Measurements from ENCODE around the gene RAB30.

RAB30 gene

DNA sequence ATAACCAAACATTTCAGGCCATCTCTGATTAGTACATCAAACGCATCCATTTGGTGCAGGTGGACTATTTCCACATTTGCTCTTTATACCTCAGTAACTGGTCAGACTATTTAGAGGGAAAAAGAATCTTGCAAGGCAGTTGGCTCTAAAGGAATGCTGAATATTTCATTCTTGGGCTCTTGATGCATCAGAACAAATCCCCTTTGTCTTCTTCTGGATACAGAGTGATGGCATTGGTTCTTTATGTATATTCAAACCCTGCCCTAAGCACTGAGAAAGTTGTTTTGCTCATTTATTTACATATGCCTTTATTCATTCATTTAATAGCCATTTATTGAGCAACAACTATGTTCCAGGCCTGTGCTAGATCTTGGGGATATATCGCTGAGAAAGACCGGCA is 31.1 kb upstream of the RAB30 start:
- TF ChIP-seq ZBTB7A (IDR thresholded peaks at IDR 0.05; ENCODE audit: low read depth) (no peak), RAD21 (IDR thresholded peaks at IDR 0.05; ENCODE audit: low read depth) (no peak), TCF12 (IDR thresholded peaks at IDR 0.05; ENCODE audit: low read depth) (no peak), EGR1 (IDR thresholded peaks at IDR 0.05) (no peak), CEBPB (IDR thresholded peaks at IDR 0.05) (no peak), TAF1 (IDR thresholded peaks at IDR 0.05; ENCODE audit: low read depth) (no peak), EP300 (IDR thresholded peaks at IDR 0.05; ENCODE audit: borderline replicate concordance) (no peak), YY1 (IDR thresholded peaks at IDR 0.05; ENCODE audit: low read depth) (no peak), NFIC (IDR thresholded peaks at IDR 0.05) (no peak), TEAD4 (IDR thresholded peaks at IDR 0.05) (no peak)
- TF ChIP-seq, protein P1, sequence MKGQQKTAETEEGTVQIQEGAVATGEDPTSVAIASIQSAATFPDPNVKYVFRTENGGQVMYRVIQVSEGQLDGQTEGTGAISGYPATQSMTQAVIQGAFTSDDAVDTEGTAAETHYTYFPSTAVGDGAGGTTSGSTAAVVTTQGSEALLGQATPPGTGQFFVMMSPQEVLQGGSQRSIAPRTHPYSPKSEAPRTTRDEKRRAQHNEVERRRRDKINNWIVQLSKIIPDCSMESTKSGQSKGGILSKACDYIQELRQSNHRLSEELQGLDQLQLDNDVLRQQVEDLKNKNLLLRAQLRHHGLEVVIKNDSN (IDR thresholded peaks at IDR 0.05), result no peak
- TF ChIP-seq, protein P2, sequence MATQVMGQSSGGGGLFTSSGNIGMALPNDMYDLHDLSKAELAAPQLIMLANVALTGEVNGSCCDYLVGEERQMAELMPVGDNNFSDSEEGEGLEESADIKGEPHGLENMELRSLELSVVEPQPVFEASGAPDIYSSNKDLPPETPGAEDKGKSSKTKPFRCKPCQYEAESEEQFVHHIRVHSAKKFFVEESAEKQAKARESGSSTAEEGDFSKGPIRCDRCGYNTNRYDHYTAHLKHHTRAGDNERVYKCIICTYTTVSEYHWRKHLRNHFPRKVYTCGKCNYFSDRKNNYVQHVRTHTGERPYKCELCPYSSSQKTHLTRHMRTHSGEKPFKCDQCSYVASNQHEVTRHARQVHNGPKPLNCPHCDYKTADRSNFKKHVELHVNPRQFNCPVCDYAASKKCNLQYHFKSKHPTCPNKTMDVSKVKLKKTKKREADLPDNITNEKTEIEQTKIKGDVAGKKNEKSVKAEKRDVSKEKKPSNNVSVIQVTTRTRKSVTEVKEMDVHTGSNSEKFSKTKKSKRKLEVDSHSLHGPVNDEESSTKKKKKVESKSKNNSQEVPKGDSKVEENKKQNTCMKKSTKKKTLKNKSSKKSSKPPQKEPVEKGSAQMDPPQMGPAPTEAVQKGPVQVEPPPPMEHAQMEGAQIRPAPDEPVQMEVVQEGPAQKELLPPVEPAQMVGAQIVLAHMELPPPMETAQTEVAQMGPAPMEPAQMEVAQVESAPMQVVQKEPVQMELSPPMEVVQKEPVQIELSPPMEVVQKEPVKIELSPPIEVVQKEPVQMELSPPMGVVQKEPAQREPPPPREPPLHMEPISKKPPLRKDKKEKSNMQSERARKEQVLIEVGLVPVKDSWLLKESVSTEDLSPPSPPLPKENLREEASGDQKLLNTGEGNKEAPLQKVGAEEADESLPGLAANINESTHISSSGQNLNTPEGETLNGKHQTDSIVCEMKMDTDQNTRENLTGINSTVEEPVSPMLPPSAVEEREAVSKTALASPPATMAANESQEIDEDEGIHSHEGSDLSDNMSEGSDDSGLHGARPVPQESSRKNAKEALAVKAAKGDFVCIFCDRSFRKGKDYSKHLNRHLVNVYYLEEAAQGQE (IDR thresholded peaks at IDR 0.05; ENCODE audit: low read depth), result no peak
- TF ChIP-seq, protein P3, sequence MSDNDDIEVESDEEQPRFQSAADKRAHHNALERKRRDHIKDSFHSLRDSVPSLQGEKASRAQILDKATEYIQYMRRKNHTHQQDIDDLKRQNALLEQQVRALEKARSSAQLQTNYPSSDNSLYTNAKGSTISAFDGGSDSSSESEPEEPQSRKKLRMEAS (IDR thresholded peaks at IDR 0.05), result no peak

DNA sequence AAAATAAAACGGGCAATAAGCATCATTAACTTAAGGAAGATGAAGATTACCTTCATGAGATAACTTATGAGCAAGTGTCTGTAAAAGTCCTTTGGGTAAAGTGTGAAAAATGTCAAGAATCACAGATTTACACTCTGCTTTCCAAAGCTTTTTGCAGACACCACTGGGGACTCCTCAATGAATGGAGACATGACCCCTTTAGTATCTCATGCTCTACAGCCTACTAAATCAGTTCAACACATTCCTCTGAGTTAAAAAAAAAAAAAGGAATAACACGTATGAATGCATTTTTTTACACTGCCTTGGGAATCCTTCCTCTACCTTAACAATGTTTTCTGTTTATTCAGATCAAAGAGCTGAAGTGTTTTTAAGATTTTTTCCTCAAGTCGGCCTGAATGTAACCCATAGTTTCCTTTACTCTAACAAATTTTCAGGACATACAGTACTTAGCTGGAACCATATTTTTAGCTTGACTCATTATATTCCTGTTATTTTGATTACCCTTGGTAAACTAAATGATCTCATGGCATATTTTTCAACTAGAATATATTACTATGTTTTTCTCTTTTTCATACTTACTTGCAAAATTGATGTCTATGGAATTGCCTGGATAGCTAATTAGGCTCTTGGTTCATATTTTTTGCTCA is 25.9 kb upstream of the RAB30 start:
- TF ChIP-seq RAD21 (IDR thresholded peaks at IDR 0.05; ENCODE audit: low read depth), result no peak
- no peak for TF ChIP-seq EGR1 (IDR thresholded peaks at IDR 0.05)
- TF ChIP-seq, protein P2 (IDR thresholded peaks at IDR 0.05; ENCODE audit: low read depth), result no peak
- no peak for TF ChIP-seq CEBPB (IDR thresholded peaks at IDR 0.05)
- no peak for TF ChIP-seq TEAD4 (IDR thresholded peaks at IDR 0.05)
- TF ChIP-seq NFIC (IDR thresholded peaks at IDR 0.05), result no peak
- TF ChIP-seq TAF1 (IDR thresholded peaks at IDR 0.05; ENCODE audit: low read depth), result no peak
- no peak for TF ChIP-seq ZBTB7A (IDR thresholded peaks at IDR 0.05; ENCODE audit: low read depth)
- TF ChIP-seq, protein P1 (IDR thresholded peaks at IDR 0.05), result no peak
- no peak for TF ChIP-seq TCF12 (IDR thresholded peaks at IDR 0.05; ENCODE audit: low read depth)

DNA sequence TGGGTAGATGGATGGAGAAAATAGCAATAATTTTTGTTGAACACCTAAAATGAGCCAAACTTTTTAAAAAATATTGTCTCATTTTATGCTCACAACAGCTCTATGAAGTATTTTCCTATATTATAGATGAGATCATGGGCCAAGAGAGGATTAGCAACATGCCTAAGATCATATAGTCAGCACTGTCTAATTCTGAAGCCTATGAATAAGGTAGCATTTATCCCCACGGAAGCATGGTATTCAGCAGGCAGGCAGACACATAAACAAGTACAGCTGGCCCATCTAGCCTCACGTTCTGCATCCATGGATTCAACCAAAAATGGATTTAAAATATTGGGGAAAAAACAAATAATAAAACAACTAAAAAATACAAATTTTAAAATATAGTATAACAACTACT is 21.9 kb upstream of the RAB30 start:
- TF ChIP-seq TCF12 (IDR thresholded peaks at IDR 0.05; ENCODE audit: low read depth), result no peak
- TF ChIP-seq EP300 (IDR thresholded peaks at IDR 0.05; ENCODE audit: borderline replicate concordance), result no peak
- TF ChIP-seq NFIC (IDR thresholded peaks at IDR 0.05), result no peak
- TF ChIP-seq, protein P3 (IDR thresholded peaks at IDR 0.05), result no peak
- no peak for TF ChIP-seq FOXM1 (IDR thresholded peaks at IDR 0.05; ENCODE audit: borderline replicate concordance, low read depth)
- TF ChIP-seq CREB1 (IDR thresholded peaks at IDR 0.05; ENCODE audit: low read depth), result no peak
- TF ChIP-seq RAD21 (IDR thresholded peaks at IDR 0.05; ENCODE audit: low read depth), result no peak
- no peak for TF ChIP-seq YY1 (IDR thresholded peaks at IDR 0.05; ENCODE audit: low read depth)
- TF ChIP-seq ZBTB7A (IDR thresholded peaks at IDR 0.05; ENCODE audit: low read depth), result no peak
- TF ChIP-seq, protein P2 (IDR thresholded peaks at IDR 0.05; ENCODE audit: low read depth), result no peak
- no peak for TF ChIP-seq CEBPB (IDR thresholded peaks at IDR 0.05)
- TF ChIP-seq, protein P1 (IDR thresholded peaks at IDR 0.05), result no peak
- no peak for TF ChIP-seq TEAD4 (IDR thresholded peaks at IDR 0.05)
- no peak for TF ChIP-seq TAF1 (IDR thresholded peaks at IDR 0.05; ENCODE audit: low read depth)
- TF ChIP-seq EGR1 (IDR thresholded peaks at IDR 0.05), result no peak

Data from Ishikawa (cell line).